Choroid plexus epithelial cell (primary cell): ENCODE results near the gene PDIA5.

Experiments
- DNase-seq: peaks from one replicate; pipeline ENCODE4 v3.0.0-alpha.2; 2010; ENCODE audit warnings: low read depth
- H3K4me3 ChIP-seq: 2 replicates; pipeline ENCODE4 v1.5.1; 2011; ENCODE audit warnings: low read depth, mild to moderate bottlenecking, control low read depth, low read length, moderate library complexity
- TF ChIP-seq, protein P1 (sequence below): conservative IDR thresholded peaks from 2 replicates; pipeline ENCODE4 v1.5.1; 2011; ENCODE audit warnings: low read depth, mild to moderate bottlenecking, control low read depth, inconsistent platforms, low read length, moderate library complexity

The PDIA5 gene

DNA sequence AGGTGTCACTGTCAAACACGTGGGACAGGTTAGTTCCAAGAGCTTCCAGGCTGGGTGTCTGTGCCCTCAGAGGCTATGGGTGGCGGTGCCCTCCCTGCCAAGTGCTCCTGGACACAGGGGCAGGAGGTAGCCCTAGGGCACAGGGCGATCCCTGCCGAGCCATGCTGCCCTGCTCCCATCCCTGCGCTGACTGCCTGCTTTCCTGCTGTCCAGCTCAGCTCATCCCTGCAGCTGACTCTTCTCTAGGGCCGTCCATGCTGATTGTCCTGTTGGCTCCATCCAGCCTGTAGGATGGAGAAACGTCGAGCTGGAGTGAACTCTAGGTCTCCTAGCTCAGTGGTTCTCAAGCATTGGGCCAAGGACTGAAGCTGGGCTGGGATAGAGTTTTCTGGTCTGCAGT is 3.7 kb downstream of the PDIA5 start:
- DNase-seq = no peak
- H3K4me3 ChIP-seq = no peak overlapping the region
- TF ChIP-seq, protein P1, sequence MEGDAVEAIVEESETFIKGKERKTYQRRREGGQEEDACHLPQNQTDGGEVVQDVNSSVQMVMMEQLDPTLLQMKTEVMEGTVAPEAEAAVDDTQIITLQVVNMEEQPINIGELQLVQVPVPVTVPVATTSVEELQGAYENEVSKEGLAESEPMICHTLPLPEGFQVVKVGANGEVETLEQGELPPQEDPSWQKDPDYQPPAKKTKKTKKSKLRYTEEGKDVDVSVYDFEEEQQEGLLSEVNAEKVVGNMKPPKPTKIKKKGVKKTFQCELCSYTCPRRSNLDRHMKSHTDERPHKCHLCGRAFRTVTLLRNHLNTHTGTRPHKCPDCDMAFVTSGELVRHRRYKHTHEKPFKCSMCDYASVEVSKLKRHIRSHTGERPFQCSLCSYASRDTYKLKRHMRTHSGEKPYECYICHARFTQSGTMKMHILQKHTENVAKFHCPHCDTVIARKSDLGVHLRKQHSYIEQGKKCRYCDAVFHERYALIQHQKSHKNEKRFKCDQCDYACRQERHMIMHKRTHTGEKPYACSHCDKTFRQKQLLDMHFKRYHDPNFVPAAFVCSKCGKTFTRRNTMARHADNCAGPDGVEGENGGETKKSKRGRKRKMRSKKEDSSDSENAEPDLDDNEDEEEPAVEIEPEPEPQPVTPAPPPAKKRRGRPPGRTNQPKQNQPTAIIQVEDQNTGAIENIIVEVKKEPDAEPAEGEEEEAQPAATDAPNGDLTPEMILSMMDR = no peak

DNA sequence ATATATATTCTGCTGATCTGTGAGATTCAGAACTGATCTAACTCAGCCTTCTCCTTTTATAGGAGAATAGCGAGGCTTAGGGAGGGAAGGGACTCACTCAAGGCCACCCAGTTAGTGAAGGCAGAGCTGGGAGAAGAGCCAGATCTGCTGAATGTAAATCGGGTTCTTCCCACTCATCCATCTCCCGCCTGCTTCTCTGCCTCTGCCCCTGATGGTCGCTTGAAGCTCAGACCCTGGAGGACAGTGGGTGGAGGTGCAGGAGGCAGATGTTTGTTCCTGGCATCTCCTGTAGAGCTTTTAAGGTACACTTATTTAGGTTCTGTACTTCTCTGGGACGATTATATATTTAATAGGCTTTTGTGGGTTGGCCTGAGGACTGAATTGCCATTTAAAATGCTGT is 4.3 kb downstream of the PDIA5 start:
- H3K4me3 ChIP-seq = no peak overlapping the region
- TF ChIP-seq, protein P1 = peak; percentile 38
- DNase-seq = no peak

DNA sequence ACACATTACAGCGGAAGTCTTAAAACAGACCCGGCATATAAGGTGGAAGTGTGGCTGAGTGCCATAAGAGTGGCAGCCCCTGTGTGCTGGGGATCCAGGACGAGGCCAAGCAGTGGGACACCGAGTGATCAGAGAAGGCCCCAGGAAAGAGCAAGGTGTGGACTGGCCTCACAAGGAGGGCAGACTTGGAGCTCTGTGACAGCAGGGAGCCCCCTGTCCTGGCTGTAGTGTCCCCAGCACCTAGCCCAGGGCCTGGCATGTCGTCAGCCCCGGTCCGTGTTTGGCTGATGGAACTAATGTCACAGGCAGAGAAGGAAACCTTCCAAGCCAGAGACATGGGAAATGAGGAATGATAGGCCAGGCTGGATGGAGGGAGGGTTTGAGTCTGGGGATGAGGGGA is 4.8 kb downstream of the PDIA5 start:
- TF ChIP-seq, protein P1 = no peak
- H3K4me3 ChIP-seq = no peak overlapping the region
- no peak for DNase-seq

DNA sequence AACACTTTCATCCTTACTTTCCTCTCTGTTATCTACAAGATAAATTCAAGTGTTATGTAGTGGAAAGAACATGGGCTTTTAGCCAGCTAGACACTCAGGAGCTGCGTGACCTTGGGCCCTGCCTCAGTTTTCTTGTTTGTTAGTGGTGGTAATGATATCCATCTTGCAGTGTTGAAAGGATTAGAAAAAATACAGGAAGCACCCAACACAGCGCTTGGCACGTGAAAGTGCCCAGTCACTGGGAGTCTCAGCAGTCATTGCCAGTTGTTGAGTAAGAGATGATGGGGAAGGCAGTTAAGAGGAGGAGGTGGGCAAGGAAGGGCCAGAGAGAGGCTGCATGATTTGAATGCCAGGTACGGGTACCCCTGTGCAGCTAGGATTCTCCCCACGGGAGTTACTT is 5.3 kb downstream of the PDIA5 start:
- TF ChIP-seq, protein P1 = no peak
- H3K4me3 ChIP-seq = no peak overlapping the region
- no peak for DNase-seq

DNA sequence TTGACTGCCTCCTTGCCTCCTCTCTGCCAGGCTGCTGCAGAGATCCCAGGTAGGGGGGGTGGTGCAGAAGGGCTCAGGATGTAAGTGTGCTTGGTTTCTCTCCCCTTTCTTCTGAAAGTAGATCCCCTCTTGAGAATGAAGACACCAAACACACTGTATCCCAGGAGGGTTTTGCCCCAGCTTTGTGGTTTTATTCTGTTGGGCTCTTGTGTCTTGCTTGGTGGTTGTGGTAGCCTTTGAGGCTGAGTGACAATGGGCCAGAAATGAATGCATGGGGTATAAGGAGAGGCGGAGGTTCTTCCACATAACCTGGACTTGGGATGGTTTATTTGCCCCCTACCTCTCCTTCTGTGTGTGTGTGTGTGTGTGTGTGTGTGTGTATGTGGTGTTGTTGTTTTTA is 5.7 kb downstream of the PDIA5 start:
- no peak for DNase-seq
- H3K4me3 ChIP-seq = no peak overlapping the region
- TF ChIP-seq, protein P1 = no peak

DNA sequence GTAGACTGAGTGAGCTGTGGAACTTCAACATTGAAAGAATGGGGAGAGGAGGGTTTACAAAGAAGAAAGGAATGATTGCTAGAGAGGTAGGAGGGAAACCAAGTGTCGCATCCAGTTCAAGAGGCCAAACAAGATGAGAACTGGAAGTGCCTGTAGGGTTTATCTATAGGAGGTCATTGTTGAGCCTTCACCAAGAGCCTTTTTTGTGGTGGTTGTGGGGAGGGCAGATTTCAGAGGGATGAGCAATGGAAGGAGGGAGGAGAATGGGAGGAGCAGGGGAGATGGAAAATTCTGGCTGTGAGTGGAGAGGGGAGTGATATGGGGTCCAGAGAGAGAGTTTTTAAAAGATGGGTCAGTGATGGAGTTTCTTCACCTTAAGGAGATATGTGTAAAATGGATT is 8.5 kb downstream of the PDIA5 start:
- no peak for DNase-seq
- no peak overlapping the region for H3K4me3 ChIP-seq
- TF ChIP-seq, protein P1 = no peak

DNA sequence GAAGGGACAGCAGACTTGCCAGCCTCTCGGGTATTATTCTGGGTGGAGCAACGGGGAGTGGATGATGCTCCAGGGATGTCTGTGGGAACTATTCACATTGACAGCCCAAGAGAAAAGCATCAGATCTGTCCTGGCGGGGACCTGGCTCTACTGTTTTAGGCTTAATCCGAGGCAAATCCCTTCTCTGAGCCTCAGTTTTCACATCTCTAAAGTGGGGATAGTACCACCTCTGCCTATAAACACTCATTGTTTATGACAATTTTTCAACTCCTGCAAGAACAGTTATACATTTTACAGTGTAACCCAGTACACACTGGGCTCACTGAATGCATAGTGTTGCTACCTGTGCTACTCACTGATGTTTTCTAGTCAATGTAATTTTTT is 9.3 kb downstream of the PDIA5 start:
- DNase-seq = no peak
- TF ChIP-seq, protein P1 = no peak
- no peak overlapping the region for H3K4me3 ChIP-seq
